HFF-Myc (cell line): Measurements from ENCODE around the gene VIP.

Source experiments
- DNase-seq: peaks from one replicate; pipeline ENCODE4 v3.0.0-alpha.2; 2011; ENCODE audit warnings: low read depth; ENCODE audit errors: extremely low read depth
- H3K4me3 ChIP-seq: replicated peaks from 2 replicates; pipeline ENCODE4 v1.5.1; 2011; ENCODE audit warnings: low read depth, mild to moderate bottlenecking, control low read depth, low read length
- TF ChIP-seq, protein P1 (sequence below): IDR thresholded peaks from 2 replicates; pipeline ENCODE4 v1.5.1; 2012; ENCODE audit warnings: mild to moderate bottlenecking, low read depth, low read length, control low read depth; ENCODE audit errors: missing control alignments

Gene VIP

DNA sequence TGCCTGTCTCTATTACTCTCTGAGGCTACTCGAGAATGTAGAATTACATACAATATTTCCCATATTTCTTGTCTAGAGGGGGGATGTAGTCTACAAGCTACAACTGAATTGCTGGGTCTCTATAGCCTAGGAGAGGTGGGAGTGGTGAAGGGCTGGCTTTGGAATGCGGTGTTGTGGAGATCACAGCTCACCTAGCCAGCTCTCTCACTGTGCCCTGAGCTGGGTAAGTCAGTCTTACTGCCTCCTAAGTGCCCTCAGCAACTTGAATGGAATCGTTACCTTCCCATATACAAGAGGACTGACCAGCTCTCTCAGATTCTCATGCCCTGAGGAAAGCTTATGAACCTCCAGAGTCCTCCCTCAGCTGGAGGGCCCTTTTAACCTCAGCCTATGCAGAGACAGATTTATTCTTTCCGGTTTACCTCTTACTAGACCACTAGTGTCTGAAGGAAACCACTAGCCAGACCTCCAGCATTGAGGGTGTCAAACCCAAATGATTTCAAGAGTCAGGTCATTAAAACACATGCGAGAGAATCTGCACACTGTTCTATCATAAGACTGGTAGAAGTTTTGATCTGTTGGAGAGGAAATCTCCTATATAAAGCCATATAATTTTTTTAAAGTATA is 20.6 kb downstream of the VIP start:
- H3K4me3 ChIP-seq = no peak overlapping the region
- TF ChIP-seq, protein P1, sequence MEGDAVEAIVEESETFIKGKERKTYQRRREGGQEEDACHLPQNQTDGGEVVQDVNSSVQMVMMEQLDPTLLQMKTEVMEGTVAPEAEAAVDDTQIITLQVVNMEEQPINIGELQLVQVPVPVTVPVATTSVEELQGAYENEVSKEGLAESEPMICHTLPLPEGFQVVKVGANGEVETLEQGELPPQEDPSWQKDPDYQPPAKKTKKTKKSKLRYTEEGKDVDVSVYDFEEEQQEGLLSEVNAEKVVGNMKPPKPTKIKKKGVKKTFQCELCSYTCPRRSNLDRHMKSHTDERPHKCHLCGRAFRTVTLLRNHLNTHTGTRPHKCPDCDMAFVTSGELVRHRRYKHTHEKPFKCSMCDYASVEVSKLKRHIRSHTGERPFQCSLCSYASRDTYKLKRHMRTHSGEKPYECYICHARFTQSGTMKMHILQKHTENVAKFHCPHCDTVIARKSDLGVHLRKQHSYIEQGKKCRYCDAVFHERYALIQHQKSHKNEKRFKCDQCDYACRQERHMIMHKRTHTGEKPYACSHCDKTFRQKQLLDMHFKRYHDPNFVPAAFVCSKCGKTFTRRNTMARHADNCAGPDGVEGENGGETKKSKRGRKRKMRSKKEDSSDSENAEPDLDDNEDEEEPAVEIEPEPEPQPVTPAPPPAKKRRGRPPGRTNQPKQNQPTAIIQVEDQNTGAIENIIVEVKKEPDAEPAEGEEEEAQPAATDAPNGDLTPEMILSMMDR = no peak
- no peak for DNase-seq

DNA sequence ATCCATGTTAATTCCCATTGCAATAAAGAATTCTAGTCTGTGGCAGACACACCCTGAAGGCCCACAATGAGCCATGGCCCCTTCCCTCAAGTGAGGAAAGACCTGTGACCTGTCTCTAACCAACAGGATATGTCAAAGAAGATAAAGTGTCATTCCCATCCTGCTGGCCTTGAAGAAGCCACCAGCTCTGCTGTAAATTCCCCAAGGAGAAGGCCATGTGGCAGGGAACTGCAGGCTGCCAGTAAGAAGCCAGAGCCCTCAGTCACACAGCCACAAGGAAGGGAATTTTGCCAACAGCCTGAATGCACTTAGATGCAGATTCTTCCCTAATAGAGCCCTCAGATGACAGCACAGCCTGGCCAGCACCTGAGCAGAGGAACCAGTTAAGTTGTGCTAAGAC is 24.8 kb downstream of the VIP start:
- TF ChIP-seq, protein P1 = no peak

DNA sequence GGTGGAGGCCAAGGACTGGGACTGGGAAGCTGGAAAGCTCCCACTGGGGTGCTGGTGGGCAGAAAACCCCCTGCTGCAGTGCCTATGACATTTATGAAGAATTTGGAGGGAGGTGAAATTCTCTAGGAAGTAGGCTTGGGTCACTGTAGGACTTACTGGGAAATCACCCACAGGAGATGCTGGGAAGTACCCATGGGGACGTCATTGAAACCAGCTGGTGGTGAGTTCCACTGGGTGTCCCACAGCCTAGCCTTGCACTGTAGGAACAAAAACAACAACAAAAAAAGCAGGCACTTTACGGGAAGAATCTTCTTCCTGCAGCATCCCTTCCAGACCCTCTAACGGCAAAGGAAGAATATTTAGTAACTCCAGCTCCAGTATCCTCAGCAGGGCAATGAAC is 26.2 kb downstream of the VIP start:
- no peak overlapping the region for H3K4me3 ChIP-seq
- TF ChIP-seq, protein P1 = no peak
- DNase-seq = no peak

More for the DNA sequence above, 24.8 kb downstream of the VIP start:
- no peak overlapping the region for H3K4me3 ChIP-seq
- no peak for DNase-seq

DNA sequence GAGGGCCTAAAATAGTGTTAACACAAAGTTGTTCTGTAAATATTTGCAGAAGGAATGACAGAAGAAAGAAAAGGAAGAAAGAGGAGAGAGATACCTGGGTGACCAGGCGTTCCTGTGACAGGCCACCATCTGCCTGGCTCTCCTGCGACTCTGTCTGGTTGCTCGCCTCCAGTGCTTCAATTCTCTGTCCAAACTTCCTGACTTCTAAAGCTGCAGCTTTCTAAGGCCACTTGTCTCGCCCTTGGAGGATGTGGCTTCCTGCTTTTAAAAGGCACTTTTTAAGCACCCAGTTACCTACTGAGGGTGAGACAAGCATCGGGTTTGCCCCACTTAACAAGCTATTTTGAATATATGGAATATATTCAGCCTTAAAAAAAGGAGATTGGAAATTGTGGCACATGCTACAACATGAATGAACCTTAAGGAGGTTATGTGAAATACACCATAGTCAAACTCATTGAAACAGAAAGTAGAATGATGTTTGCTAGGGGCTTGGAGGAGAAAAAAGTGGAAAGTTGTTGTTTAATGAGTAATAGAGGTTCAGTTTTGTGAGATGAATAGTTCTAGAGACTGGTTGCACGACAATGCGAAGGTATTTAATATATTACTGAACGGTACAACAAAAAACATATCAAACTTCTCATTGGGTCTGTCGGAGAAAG is 32.8 kb downstream of the VIP start:
- DNase-seq = no peak
- no peak overlapping the region for H3K4me3 ChIP-seq
- TF ChIP-seq, protein P1 = no peak

DNA sequence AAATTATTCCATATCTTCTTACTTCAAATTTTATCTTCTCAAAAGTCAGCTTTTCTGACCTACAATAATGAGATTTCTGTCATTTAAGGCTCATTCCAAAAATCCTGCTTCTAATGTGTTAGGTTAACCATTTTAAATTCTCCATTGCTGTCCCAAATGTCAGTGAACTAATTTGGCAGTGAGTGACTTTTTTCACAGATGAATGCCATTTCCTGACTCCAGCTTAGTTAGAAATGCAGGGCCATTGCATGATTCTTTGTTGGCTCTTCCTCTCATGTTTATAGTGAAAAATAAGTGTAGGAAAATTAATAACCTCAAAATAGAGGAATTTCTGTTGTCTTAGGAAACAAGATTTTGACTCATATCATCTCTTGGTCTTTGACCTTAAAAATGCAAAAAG is 44.1 kb downstream of the VIP start:
- no peak overlapping the region for H3K4me3 ChIP-seq
- TF ChIP-seq, protein P1 = no peak
- DNase-seq = no peak

DNA sequence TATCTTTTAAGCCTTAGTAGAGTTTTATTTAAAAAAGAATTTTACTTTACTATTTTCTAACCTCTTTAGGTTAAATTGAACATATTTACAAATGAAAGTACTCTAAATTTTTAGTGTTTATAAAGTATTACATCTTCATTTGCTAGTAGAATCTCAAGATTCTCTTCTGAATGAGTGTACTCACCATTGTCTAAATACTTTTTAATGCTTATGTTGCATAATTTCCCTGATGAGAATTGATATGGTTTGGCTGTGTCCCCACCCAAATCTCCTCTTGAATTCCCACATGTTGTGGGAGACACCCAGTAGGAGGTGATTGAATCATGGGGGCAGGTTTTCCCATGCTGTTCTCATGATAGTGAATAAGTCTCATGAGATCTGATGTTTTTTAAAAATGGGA is 53.6 kb downstream of the VIP start:
- TF ChIP-seq, protein P1 = no peak
- H3K4me3 ChIP-seq = no peak overlapping the region
- no peak for DNase-seq
